Measurements from ENCODE around the gene ZNF253.
"Not testable (repeated sequence)": the region's sequence is repeated elsewhere in the genome, so short reads cannot be mapped to it uniquely, and the experiment has no call there.

Gene ZNF253

GRCh38 chr19:19865750-19866610 is at the start of gene ZNF253:
TSS of gene ZNF253 (plus strand) at chr19:19865882. CDS start at chr19:19865997, 115 bp downstream.
- Histone ChIP-seq H3K9ac (ENCODE audit: low read length) (peak within 1 kb of the TSS; percentile 77), H3K4me3 (ENCODE audit: low read length) (peak within 1 kb of the TSS; percentile 90), H3K36me3 (ENCODE audit: control insufficient read depth, insufficient read depth, low read length) (no peaks in the 10 kb centered on the region), H3K4me1 (ENCODE audit: control insufficient read depth, insufficient read depth, low read length) (peaks cover 4% of the 10 kb centered on the region), H3K27ac (ENCODE audit: low read depth, low read length) (peak within 1 kb of the TSS; percentile 92), H3K27me3 (ENCODE audit: control insufficient read depth, insufficient read depth, low read length) (no peaks in the 10 kb centered on the region)

- no peaks in the 10 kb centered on the region for H3K4me1 ChIP-seq (ENCODE audit: control insufficient read depth, insufficient read depth, low read length)
- peaks cover 5% of the 10 kb centered on the region for H3K36me3 ChIP-seq (ENCODE audit: control insufficient read depth, insufficient read depth, low read length)
- H3K9ac ChIP-seq (ENCODE audit: low read length): no peak overlapping the region
- H3K4me3 ChIP-seq (ENCODE audit: low read length): no peak overlapping the region
- H3K27ac ChIP-seq (ENCODE audit: low read depth, low read length): no peak overlapping the region
- H3K27me3 ChIP-seq (ENCODE audit: control insufficient read depth, insufficient read depth, low read length): no peaks in the 10 kb centered on the region
These were observed 49.0 kb upstream of the ZNF253 start for GRCh38 chr19:19816679-19817078.

GRCh38 chr19:19817357-19817756 is 48.3 kb upstream of the ZNF253 start:
- H3K27ac ChIP-seq (ENCODE audit: low read depth, low read length): no peak overlapping the region
- no peaks in the 10 kb centered on the region for H3K27me3 ChIP-seq (ENCODE audit: control insufficient read depth, insufficient read depth, low read length)
- no peak overlapping the region for H3K9ac ChIP-seq (ENCODE audit: low read length)
- peaks cover 5% of the 10 kb centered on the region for H3K36me3 ChIP-seq (ENCODE audit: control insufficient read depth, insufficient read depth, low read length)
- H3K4me3 ChIP-seq (ENCODE audit: low read length): no peak overlapping the region
- H3K4me1 ChIP-seq (ENCODE audit: control insufficient read depth, insufficient read depth, low read length): no peaks in the 10 kb centered on the region

GRCh38 chr19:19820774-19821320 is 44.8 kb upstream of the ZNF253 start:
- peak overlapping the region; percentile 94 for H3K27ac ChIP-seq (ENCODE audit: low read depth, low read length)
- H3K9ac ChIP-seq (ENCODE audit: low read length): peak overlapping the region; percentile 89
- H3K36me3 ChIP-seq (ENCODE audit: control insufficient read depth, insufficient read depth, low read length): no peaks in the 10 kb centered on the region
- H3K4me3 ChIP-seq (ENCODE audit: low read length): peak overlapping the region; percentile 90
- no peaks in the 10 kb centered on the region for H3K4me1 ChIP-seq (ENCODE audit: control insufficient read depth, insufficient read depth, low read length)
- no peaks in the 10 kb centered on the region for H3K27me3 ChIP-seq (ENCODE audit: control insufficient read depth, insufficient read depth, low read length)

- Histone ChIP-seq H3K9ac (ENCODE audit: low read length) (peak within 1 kb of the TSS; percentile 89), H3K27me3 (ENCODE audit: control insufficient read depth, insufficient read depth, low read length) (no peaks in the 10 kb centered on the region), H3K4me1 (ENCODE audit: control insufficient read depth, insufficient read depth, low read length) (no peaks in the 10 kb centered on the region), H3K27ac (ENCODE audit: low read depth, low read length) (peak within 1 kb of the TSS; percentile 94), H3K36me3 (ENCODE audit: control insufficient read depth, insufficient read depth, low read length) (no peaks in the 10 kb centered on the region), H3K4me3 (ENCODE audit: low read length) (peak within 1 kb of the TSS; percentile 90)
These were observed 44.2 kb upstream of the ZNF253 start, which contains the start of gene ZNF506 for GRCh38 chr19:19821366-19821951. TSS of gene ZNF506 (minus strand) at chr19:19821750. CDS start at chr19:19821603, 147 bp downstream.

GRCh38 chr19:19821976-19822375 is 43.7 kb upstream of the ZNF253 start:
- H3K9ac ChIP-seq (ENCODE audit: low read length); H3K4me1 ChIP-seq (ENCODE audit: control insufficient read depth, insufficient read depth, low read length); H3K27me3 ChIP-seq (ENCODE audit: control insufficient read depth, insufficient read depth, low read length); H3K36me3 ChIP-seq (ENCODE audit: control insufficient read depth, insufficient read depth, low read length): not testable (repeated sequence)
- H3K4me3 ChIP-seq (ENCODE audit: low read length): peak overlapping the region; percentile 90
- peak overlapping the region; percentile 94 for H3K27ac ChIP-seq (ENCODE audit: low read depth, low read length)

- Histone ChIP-seq H3K4me3 (ENCODE audit: low read length) (no peak overlapping the region), H3K27ac (ENCODE audit: low read depth, low read length) (no peak overlapping the region), H3K4me1 (ENCODE audit: control insufficient read depth, insufficient read depth, low read length) (no peaks in the 10 kb centered on the region), H3K9ac (ENCODE audit: low read length) (no peak overlapping the region), H3K27me3 (ENCODE audit: control insufficient read depth, insufficient read depth, low read length) (no peaks in the 10 kb centered on the region), H3K36me3 (ENCODE audit: control insufficient read depth, insufficient read depth, low read length) (no peaks in the 10 kb centered on the region)
These were observed 41.8 kb upstream of the ZNF253 start for GRCh38 chr19:19823916-19824315.

GRCh38 chr19:19826875-19827274 is 38.8 kb upstream of the ZNF253 start:
- no peak overlapping the region for H3K4me3 ChIP-seq (ENCODE audit: low read length)
- no peaks in the 10 kb centered on the region for H3K36me3 ChIP-seq (ENCODE audit: control insufficient read depth, insufficient read depth, low read length)
- H3K27me3 ChIP-seq (ENCODE audit: control insufficient read depth, insufficient read depth, low read length): no peaks in the 10 kb centered on the region
- H3K9ac ChIP-seq (ENCODE audit: low read length): no peak overlapping the region
- no peaks in the 10 kb centered on the region for H3K4me1 ChIP-seq (ENCODE audit: control insufficient read depth, insufficient read depth, low read length)
- no peak overlapping the region for H3K27ac ChIP-seq (ENCODE audit: low read depth, low read length)

GRCh38 chr19:19835560-19836038 is 30.1 kb upstream of the ZNF253 start:
- Histone ChIP-seq H3K27ac (ENCODE audit: low read depth, low read length) (no peak overlapping the region), H3K9ac (ENCODE audit: low read length) (no peak overlapping the region), H3K4me1 (ENCODE audit: control insufficient read depth, insufficient read depth, low read length) (no peaks in the 10 kb centered on the region), H3K27me3 (ENCODE audit: control insufficient read depth, insufficient read depth, low read length) (no peaks in the 10 kb centered on the region), H3K4me3 (ENCODE audit: low read length) (no peak overlapping the region), H3K36me3 (ENCODE audit: control insufficient read depth, insufficient read depth, low read length) (no peaks in the 10 kb centered on the region)

GRCh38 chr19:19847781-19848180 is 17.9 kb upstream of the ZNF253 start:
- no peaks in the 10 kb centered on the region for H3K27me3 ChIP-seq (ENCODE audit: control insufficient read depth, insufficient read depth, low read length)
- no peak overlapping the region for H3K9ac ChIP-seq (ENCODE audit: low read length)
- no peak overlapping the region for H3K27ac ChIP-seq (ENCODE audit: low read depth, low read length)
- H3K36me3 ChIP-seq (ENCODE audit: control insufficient read depth, insufficient read depth, low read length): no peaks in the 10 kb centered on the region
- no peaks in the 10 kb centered on the region for H3K4me1 ChIP-seq (ENCODE audit: control insufficient read depth, insufficient read depth, low read length)
- H3K4me3 ChIP-seq (ENCODE audit: low read length): no peak overlapping the region

GRCh38 chr19:19849056-19849455 is 16.6 kb upstream of the ZNF253 start:
- H3K36me3 ChIP-seq (ENCODE audit: control insufficient read depth, insufficient read depth, low read length): no peaks in the 10 kb centered on the region
- H3K27me3 ChIP-seq (ENCODE audit: control insufficient read depth, insufficient read depth, low read length): no peaks in the 10 kb centered on the region
- H3K4me1 ChIP-seq (ENCODE audit: control insufficient read depth, insufficient read depth, low read length): no peaks in the 10 kb centered on the region
- no peak overlapping the region for H3K9ac ChIP-seq (ENCODE audit: low read length)
- H3K4me3 ChIP-seq (ENCODE audit: low read length): no peak overlapping the region
- no peak overlapping the region for H3K27ac ChIP-seq (ENCODE audit: low read depth, low read length)

GRCh38 chr19:19851740-19852139 is 13.9 kb upstream of the ZNF253 start:
- not testable (repeated sequence) for H3K36me3 ChIP-seq (ENCODE audit: control insufficient read depth, insufficient read depth, low read length); H3K27me3 ChIP-seq (ENCODE audit: control insufficient read depth, insufficient read depth, low read length); H3K4me1 ChIP-seq (ENCODE audit: control insufficient read depth, insufficient read depth, low read length); H3K4me3 ChIP-seq (ENCODE audit: low read length); H3K9ac ChIP-seq (ENCODE audit: low read length); H3K27ac ChIP-seq (ENCODE audit: low read depth, low read length)

All from rectal smooth muscle tissue (tissue), 1 donor.